Activated naive CD4-positive, alpha-beta T cell treated with anti-CD3 and anti-CD28 coated beads, Interleukin-2, amount 10 ng/mL, durations not matched to agents 5 hours and 36 hours (primary cell): ENCODE measurements around the gene ARMC5. TPM values are rescaled to one million over a fixed set of nuclear protein-coding genes. Genes with fewer than 3 reads are reported as not detected.

Experiments used
- total RNA-seq, 2 experiments: library from RNA; stranded (reverse); gene quantifications; one replicate each; pipeline ENCODE4 v1.2.3, GENCODE V29; 2021

Gene ARMC5
- total RNA-seq, result 10 to 100 TPM; 10.7 to 10.8 TPM

DNA sequence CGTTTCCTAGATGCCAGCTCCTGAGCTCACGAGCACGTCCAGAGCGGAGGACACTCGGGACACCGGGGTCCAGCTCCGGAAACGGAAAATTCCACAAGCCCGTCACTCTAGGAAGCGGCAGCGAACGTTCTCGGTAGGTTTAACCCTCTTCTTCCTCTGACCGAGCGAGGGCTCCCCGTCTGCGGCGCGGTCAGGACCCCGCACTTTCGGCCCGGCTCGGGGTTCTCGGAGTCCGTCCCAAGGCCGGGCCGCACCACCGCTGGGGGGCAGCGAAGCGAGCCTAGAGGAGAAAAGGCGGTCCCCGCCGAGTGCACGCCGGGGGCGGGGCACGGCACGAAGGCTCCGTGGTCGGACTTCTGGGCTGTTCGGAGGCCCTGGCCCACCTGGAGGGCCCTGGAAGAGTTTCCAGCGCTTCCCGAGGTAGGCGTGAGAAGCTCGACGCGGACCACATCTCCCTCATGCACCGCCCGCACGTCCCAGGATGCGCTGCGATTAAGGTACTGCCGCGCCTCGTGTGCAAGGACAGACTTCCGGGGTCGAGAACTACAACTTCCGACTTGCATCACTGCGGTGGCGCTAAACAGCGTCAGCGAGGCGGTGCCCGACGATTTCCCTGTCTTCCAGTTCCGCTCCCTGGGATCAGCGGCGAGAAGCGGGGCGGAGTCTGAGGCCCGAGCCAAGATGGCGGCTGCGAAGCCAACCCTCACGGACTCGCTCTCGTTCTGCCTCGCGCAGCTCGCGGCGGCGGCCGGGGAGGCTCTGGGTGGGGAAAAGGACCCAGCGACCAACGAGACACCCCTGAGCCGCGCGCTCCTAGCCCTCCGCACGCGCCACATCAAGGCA lies at the start of gene ARMC5:
Gene ARMC5, plus strand, starts transcription at position 658 of the 843 bp plus-strand sequence. Its CDS starts 24 bp downstream, at position 682.

DNA sequence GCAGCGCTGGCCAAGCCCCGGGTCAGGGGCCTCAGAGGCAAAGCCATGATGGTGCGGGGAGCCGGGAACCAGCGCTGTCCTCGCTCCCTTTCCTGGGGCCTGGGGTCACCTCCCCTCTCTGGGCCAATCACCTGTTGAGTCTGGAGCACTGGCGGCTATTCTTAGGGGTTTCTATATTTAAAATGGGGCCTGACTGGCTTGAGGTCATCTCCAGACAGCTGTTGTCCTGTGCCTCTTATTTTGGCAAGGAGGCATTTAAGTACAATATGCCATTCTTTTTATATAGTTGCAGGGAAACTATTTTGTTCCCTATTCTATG lies 31.1 kb upstream of the ARMC5 start, which contains the start of gene COX6A2:
Gene COX6A2, minus strand, starts transcription at position 82 of the 319 bp plus-strand sequence. Its CDS starts 35 bp downstream, at position 47.

DNA sequence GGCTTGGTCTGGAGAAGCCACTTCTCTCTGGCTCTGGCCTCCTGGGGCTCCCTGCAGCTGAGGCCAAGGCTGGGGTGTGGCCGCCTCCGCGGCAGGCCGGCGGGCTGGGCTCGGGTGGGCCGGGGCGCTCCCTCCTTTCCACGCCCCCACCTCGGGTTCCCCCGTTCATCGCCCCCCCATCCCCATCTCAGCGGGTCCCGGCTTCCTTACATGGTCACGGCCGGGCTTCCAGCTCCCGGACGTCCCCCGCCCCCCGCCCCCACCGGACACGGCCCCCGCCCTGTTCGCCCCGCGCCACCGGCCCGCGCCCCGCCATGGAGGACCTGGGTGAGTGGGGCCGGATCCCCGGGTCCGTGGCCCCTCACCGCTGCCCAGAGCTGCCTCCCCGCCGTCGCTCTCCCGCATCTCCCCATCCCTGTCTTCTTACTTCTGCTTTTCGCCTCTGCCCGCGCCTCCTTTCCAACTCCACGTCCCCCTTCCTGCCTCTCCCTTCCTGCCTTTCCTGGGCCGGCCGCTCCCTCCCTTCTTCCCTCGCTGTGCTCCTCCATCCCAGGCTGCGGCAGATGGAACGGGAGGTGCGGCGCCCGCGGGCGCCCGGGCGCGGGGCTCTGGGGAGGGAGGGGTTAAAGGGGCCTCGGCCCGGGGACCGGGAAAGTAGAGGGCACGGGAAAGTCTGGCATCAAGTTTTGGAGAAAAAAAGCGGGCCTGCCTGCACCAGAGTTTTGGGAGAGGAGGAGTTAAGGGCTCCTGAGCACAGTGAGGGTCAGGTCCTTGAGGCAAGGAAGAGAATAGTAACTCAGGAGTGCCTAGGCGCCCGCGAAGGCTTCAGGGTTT lies 12.8 kb downstream of the ARMC5 start, which contains the start of gene TGFB1I1:
Gene TGFB1I1, plus strand, starts transcription at position 278 of the 834 bp plus-strand sequence. Its CDS starts 37 bp downstream, at position 315.

DNA sequence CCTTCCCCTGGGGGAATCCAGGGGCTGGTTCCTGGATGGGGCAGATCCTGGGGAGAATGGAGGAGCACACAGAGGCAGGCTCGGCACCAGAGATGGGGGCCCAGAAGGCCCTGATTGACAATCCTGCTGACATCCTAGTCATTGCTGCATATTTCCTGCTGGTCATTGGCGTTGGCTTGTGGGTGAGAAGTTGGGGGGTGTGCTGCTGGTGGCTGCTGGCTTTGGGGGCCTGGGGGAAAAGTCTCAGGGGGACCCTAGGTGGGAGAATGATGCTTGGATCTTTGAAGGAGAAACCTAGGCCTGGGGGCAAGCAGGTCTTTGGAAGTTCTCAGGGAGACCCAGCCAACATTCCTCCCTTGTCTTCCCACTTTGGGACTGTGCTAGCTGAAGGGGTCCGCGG lies 23.8 kb downstream of the ARMC5 start, which contains the start of gene SLC5A2:
Gene SLC5A2, plus strand, starts transcription at position 43 of the 400 bp plus-strand sequence. Its CDS starts 14 bp downstream, at position 57.

GRCh38 chr16:31507929-31508705 lies 48.8 kb downstream of the ARMC5 start, which contains the start of gene RUSF1:
Gene RUSF1 (minus strand): TSS chr16:31508391. CDS start chr16:31508373, 18 bp downstream.

Other genes starting within 250 kb of the ARMC5 start
- gene TRIM72, start 245.4 kb upstream of the ARMC5 start, total RNA-seq, result not detected
- not detected for gene PYDC1, start 242.4 kb upstream of the ARMC5 start, total RNA-seq
- gene ITGAM, start 199.5 kb upstream of the ARMC5 start, total RNA-seq, result 10 to 100 TPM; 55.4 to 57.2 TPM
- 1 to 10 TPM; 3.2 to 3.3 TPM for gene ITGAX, start 104.3 kb upstream of the ARMC5 start, total RNA-seq
- gene ITGAD, start 66.2 kb upstream of the ARMC5 start, total RNA-seq, result not detected
- gene COX6A2, start 31.1 kb upstream of the ARMC5 start, total RNA-seq, result not detected
- gene ZNF843, start 16.7 kb upstream of the ARMC5 start, total RNA-seq, result under 1 TPM; 0.08 to 0.26 TPM
- under 1 TPM; 0.48 to 0.60 TPM for gene TGFB1I1, start 12.7 kb downstream of the ARMC5 start, total RNA-seq
- gene SLC5A2, start 23.6 kb downstream of the ARMC5 start, total RNA-seq, result under 1 TPM; 0.17 to 0.28 TPM
- gene RUSF1, start 48.9 kb downstream of the ARMC5 start, total RNA-seq, result 10 to 100 TPM; 42.2 to 44.0 TPM
- gene AHSP, start 68.4 kb downstream of the ARMC5 start, total RNA-seq, result not detected